ENCODE results near the gene CXCL12. TPM values are rescaled to one million over a fixed set of nuclear protein-coding genes. Genes with fewer than 3 reads are reported as not detected.

Gene CXCL12
- total RNA-seq, 2 donors from 2014 or later: 0.35 TPM; not detected in 1

- Mint-ChIP-seq H3K4me1 (no peaks in the 10 kb centered on the region), H3K27ac (no peak overlapping the region), H3K36me3 (ENCODE audit: low read depth) (no peaks in the 10 kb centered on the region), H3K27me3 (peaks cover 16% of the 10 kb centered on the region), H3K9me3 (no peaks in the 10 kb centered on the region), H3K4me3 (no peak overlapping the region)
- no peak for ATAC-seq (replicated peaks)
These were observed 15.6 kb downstream of the CXCL12 start for GRCh38 chr10:44369296-44369695.

GRCh38 chr10:44368637-44369036 is 16.3 kb downstream of the CXCL12 start:
- no peak for ATAC-seq (replicated peaks)
- no peak overlapping the region for H3K27ac Mint-ChIP-seq
- H3K4me1 Mint-ChIP-seq: no peaks in the 10 kb centered on the region
- H3K9me3 Mint-ChIP-seq: no peaks in the 10 kb centered on the region
- H3K4me3 Mint-ChIP-seq: no peak overlapping the region
- H3K27me3 Mint-ChIP-seq: peaks cover 16% of the 10 kb centered on the region
- H3K36me3 Mint-ChIP-seq (ENCODE audit: low read depth): no peaks in the 10 kb centered on the region

GRCh38 chr10:44366941-44367630 is 17.8 kb downstream of the CXCL12 start:
- H3K27ac Mint-ChIP-seq: no peak overlapping the region
- ATAC-seq (replicated peaks): no peak
- H3K36me3 Mint-ChIP-seq (ENCODE audit: low read depth): no peaks in the 10 kb centered on the region
- H3K27me3 Mint-ChIP-seq: peaks cover 9% of the 10 kb centered on the region
- no peak overlapping the region for H3K4me3 Mint-ChIP-seq
- no peaks in the 10 kb centered on the region for H3K9me3 Mint-ChIP-seq
- H3K4me1 Mint-ChIP-seq: no peaks in the 10 kb centered on the region

- no peak overlapping the region for H3K27ac Mint-ChIP-seq
- H3K27me3 Mint-ChIP-seq: peaks cover 8% of the 10 kb centered on the region
- no peaks in the 10 kb centered on the region for H3K36me3 Mint-ChIP-seq (ENCODE audit: low read depth)
- no peak overlapping the region for H3K4me3 Mint-ChIP-seq
- no peak for ATAC-seq (replicated peaks)
- no peaks in the 10 kb centered on the region for H3K9me3 Mint-ChIP-seq
- H3K4me1 Mint-ChIP-seq: no peaks in the 10 kb centered on the region
These were observed 20.3 kb downstream of the CXCL12 start for GRCh38 chr10:44364566-44364965.

- Mint-ChIP-seq H3K9me3 (no peaks in the 10 kb centered on the region), H3K36me3 (ENCODE audit: low read depth) (no peaks in the 10 kb centered on the region), H3K27ac (no peak overlapping the region), H3K4me3 (no peak overlapping the region), H3K4me1 (no peaks in the 10 kb centered on the region), H3K27me3 (peaks cover 3% of the 10 kb centered on the region)
- ATAC-seq (replicated peaks): no peak
These were observed 21.2 kb downstream of the CXCL12 start for GRCh38 chr10:44363716-44364115.

GRCh38 chr10:44362866-44363711 is 21.8 kb downstream of the CXCL12 start:
- Mint-ChIP-seq H3K27me3 (no peaks in the 10 kb centered on the region), H3K9me3 (no peaks in the 10 kb centered on the region), H3K4me3 (no peak overlapping the region)

GRCh38 chr10:44361109-44361508 is 23.8 kb downstream of the CXCL12 start:
- no peaks in the 10 kb centered on the region for H3K9me3 Mint-ChIP-seq

More at GRCh38 chr10:44362866-44363711, 21.8 kb downstream of the CXCL12 start:
- Mint-ChIP-seq H3K27ac (no peak overlapping the region), H3K36me3 (ENCODE audit: low read depth) (no peaks in the 10 kb centered on the region), H3K4me1 (no peaks in the 10 kb centered on the region)
- no peak for ATAC-seq (replicated peaks)

GRCh38 chr10:44358080-44358771 is 26.7 kb downstream of the CXCL12 start:
- Mint-ChIP-seq H3K27me3 (peaks cover 4% of the 10 kb centered on the region), H3K36me3 (ENCODE audit: low read depth) (no peaks in the 10 kb centered on the region), H3K9me3 (no peaks in the 10 kb centered on the region), H3K4me1 (no peaks in the 10 kb centered on the region), H3K4me3 (no peak overlapping the region), H3K27ac (no peak overlapping the region)
- ATAC-seq (replicated peaks): no peak

More at GRCh38 chr10:44361109-44361508, 23.8 kb downstream of the CXCL12 start:
- Mint-ChIP-seq H3K36me3 (ENCODE audit: low read depth) (no peaks in the 10 kb centered on the region), H3K4me1 (no peaks in the 10 kb centered on the region), H3K4me3 (no peak overlapping the region), H3K27me3 (no peaks in the 10 kb centered on the region), H3K27ac (no peak overlapping the region)
- no peak for ATAC-seq (replicated peaks)

GRCh38 chr10:44357023-44357540 is 27.8 kb downstream of the CXCL12 start:
- H3K9me3 Mint-ChIP-seq: no peaks in the 10 kb centered on the region
- no peak overlapping the region for H3K27ac Mint-ChIP-seq
- H3K36me3 Mint-ChIP-seq (ENCODE audit: low read depth): no peaks in the 10 kb centered on the region
- no peaks in the 10 kb centered on the region for H3K4me1 Mint-ChIP-seq
- H3K27me3 Mint-ChIP-seq: peaks cover 9% of the 10 kb centered on the region
- no peak for ATAC-seq (replicated peaks)
- no peak overlapping the region for H3K4me3 Mint-ChIP-seq

- no peak for ATAC-seq (replicated peaks)
- Mint-ChIP-seq H3K27me3 (peaks cover 9% of the 10 kb centered on the region), H3K4me1 (no peaks in the 10 kb centered on the region), H3K36me3 (ENCODE audit: low read depth) (no peaks in the 10 kb centered on the region), H3K9me3 (no peaks in the 10 kb centered on the region), H3K4me3 (no peak overlapping the region), H3K27ac (no peak overlapping the region)
These were observed 28.5 kb downstream of the CXCL12 start for GRCh38 chr10:44356139-44357022.

- no peak for ATAC-seq (replicated peaks)
- no peak overlapping the region for H3K27ac Mint-ChIP-seq
- no peaks in the 10 kb centered on the region for H3K9me3 Mint-ChIP-seq
- H3K4me3 Mint-ChIP-seq: no peak overlapping the region
- H3K36me3 Mint-ChIP-seq (ENCODE audit: low read depth): no peaks in the 10 kb centered on the region
- peaks cover 9% of the 10 kb centered on the region for H3K27me3 Mint-ChIP-seq
- H3K4me1 Mint-ChIP-seq: no peaks in the 10 kb centered on the region
These were observed 29.3 kb downstream of the CXCL12 start for GRCh38 chr10:44355630-44356029.

- Mint-ChIP-seq H3K4me3 (no peak overlapping the region), H3K4me1 (no peaks in the 10 kb centered on the region), H3K36me3 (ENCODE audit: low read depth) (no peaks in the 10 kb centered on the region), H3K9me3 (no peaks in the 10 kb centered on the region), H3K27me3 (peaks cover 9% of the 10 kb centered on the region), H3K27ac (no peak overlapping the region)
- ATAC-seq (replicated peaks): no peak
These were observed 30.1 kb downstream of the CXCL12 start for GRCh38 chr10:44354771-44355170.

GRCh38 chr10:44353721-44354120 is 31.2 kb downstream of the CXCL12 start:
- Mint-ChIP-seq H3K4me1 (no peaks in the 10 kb centered on the region), H3K27me3 (peaks cover 9% of the 10 kb centered on the region), H3K9me3 (no peaks in the 10 kb centered on the region), H3K36me3 (ENCODE audit: low read depth) (no peaks in the 10 kb centered on the region), H3K27ac (no peak overlapping the region), H3K4me3 (no peak overlapping the region)
- ATAC-seq (replicated peaks): no peak

GRCh38 chr10:44353128-44353390 is 31.8 kb downstream of the CXCL12 start:
- Mint-ChIP-seq H3K4me1 (no peaks in the 10 kb centered on the region), H3K9me3 (no peaks in the 10 kb centered on the region), H3K27me3 (peaks cover 9% of the 10 kb centered on the region), H3K4me3 (no peak overlapping the region), H3K27ac (no peak overlapping the region), H3K36me3 (ENCODE audit: low read depth) (no peaks in the 10 kb centered on the region)
- no peak for ATAC-seq (replicated peaks)

All from activated T-helper 17 cell treated with anti-CD3 and anti-CD28 coated beads, Interleukin-2, amount 50 U/mL, for 72 hours (primary cell).